WERI-Rb-1 (cell line): ENCODE measurements around the gene TRPT1.
A peak's percentile ranks its signal among the peaks of the same experiment; 100 is the strongest.

Source experiments
- DNase-seq: peaks from one replicate; pipeline ENCODE4 v3.0.0-alpha.2; 2020
- H3K27ac ChIP-seq: fragments of 250-450 bp; sonication (Bioruptor Pico); 2 replicates; pipeline ENCODE4 v1.5.1; 2020; ENCODE audit warnings: mild to moderate bottlenecking, moderate library complexity
- H3K27me3 ChIP-seq: fragments of 250-450 bp; sonication (Bioruptor Pico); 2 replicates; pipeline ENCODE4 v1.5.1; 2021; ENCODE audit warnings: mild to moderate bottlenecking, low read depth, moderate library complexity; ENCODE audit not compliant: insufficient read depth, severe bottlenecking
- H3K36me3 ChIP-seq: fragments of 250-450 bp; sonication (Bioruptor Pico); 2 replicates; pipeline ENCODE4 v1.5.1; 2020; ENCODE audit warnings: mild to moderate bottlenecking, moderate library complexity
- H3K4me3 ChIP-seq: 2 replicates; pipeline ENCODE4 v1.5.1; 2011; ENCODE audit warnings: low read depth, mild to moderate bottlenecking, control low read depth, low read length
- H3K9me3 ChIP-seq: fragments of 250-450 bp; sonication (Bioruptor Pico); 2 replicates; pipeline ENCODE4 v1.5.1; 2021; ENCODE audit warnings: mild to moderate bottlenecking, moderate library complexity; ENCODE audit not compliant: severe bottlenecking
- TF ChIP-seq, protein P1 (sequence below): IDR thresholded peaks from 2 replicates; pipeline ENCODE4 v1.5.1; 2011; ENCODE audit warnings: low read depth, mild to moderate bottlenecking, control low read depth, inconsistent platforms, low read length

The TRPT1 gene

DNA sequence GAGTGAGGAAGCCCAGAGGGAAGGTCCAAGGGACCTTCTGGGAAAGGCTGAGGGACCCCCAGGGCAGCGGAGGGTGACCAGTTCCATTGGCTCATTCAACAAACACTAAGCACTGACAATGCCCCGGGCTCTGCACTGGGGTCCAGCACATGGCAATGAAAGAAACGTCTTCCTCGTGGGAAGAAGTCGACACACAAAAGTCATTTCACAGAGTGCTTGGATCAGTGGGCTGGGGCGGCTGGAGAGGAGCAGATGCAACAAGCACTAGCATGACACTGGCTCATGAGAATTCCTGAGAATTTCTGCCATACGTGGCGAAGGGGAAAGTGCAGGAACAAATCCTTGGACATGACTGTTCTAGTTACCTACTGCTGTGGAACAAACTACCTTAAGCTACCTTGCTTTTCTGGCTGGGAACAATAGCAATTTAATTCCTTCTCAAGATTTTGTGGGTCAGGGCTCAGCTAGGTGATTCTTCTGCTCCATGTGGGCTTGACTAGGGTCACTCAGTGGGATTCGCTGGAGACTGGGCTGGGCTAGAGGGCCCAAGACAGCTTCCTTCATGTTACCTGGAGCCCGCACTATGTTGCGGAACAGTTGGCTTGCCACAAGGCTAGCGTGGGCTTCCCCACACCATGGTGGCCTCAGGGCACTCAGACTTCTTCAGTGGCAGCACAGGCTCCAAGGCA lies 46.9 kb downstream of the TRPT1 start:
- H3K27me3 ChIP-seq, result no peaks in the 10 kb centered on the region
- H3K9me3 ChIP-seq, result peaks cover 4% of the 10 kb centered on the region
- H3K36me3 ChIP-seq, result peaks cover 10% of the 10 kb centered on the region
- TF ChIP-seq, protein P1, sequence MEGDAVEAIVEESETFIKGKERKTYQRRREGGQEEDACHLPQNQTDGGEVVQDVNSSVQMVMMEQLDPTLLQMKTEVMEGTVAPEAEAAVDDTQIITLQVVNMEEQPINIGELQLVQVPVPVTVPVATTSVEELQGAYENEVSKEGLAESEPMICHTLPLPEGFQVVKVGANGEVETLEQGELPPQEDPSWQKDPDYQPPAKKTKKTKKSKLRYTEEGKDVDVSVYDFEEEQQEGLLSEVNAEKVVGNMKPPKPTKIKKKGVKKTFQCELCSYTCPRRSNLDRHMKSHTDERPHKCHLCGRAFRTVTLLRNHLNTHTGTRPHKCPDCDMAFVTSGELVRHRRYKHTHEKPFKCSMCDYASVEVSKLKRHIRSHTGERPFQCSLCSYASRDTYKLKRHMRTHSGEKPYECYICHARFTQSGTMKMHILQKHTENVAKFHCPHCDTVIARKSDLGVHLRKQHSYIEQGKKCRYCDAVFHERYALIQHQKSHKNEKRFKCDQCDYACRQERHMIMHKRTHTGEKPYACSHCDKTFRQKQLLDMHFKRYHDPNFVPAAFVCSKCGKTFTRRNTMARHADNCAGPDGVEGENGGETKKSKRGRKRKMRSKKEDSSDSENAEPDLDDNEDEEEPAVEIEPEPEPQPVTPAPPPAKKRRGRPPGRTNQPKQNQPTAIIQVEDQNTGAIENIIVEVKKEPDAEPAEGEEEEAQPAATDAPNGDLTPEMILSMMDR, result no peak
- H3K27ac ChIP-seq, result peak overlapping the region; percentile 27; the same call in 1 of the 2 replicates
- H3K4me3 ChIP-seq, result no peak overlapping the region
- no peak for DNase-seq

DNA sequence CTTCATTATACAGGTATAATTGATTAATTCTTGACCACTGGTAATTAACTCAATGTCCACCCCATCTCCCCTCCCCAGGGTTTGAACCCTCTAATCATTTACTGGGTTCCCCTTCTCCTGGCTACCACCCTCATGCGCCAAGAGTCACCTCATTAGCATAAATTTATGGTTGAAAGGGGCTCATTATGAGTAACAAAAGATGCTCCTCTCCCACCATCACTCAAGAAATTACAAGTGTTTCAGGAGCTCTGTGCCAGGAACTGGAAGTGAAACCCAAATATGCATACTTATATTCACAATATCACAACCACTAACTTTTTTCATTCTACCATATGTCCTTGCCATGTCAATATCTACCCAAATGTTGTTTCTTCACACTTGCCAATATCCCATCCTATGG lies 47.8 kb downstream of the TRPT1 start:
- H3K27me3 ChIP-seq, result no peaks in the 10 kb centered on the region
- TF ChIP-seq, protein P1, result no peak
- no peak overlapping the region for H3K27ac ChIP-seq
- no peak overlapping the region for H3K4me3 ChIP-seq
- no peak for DNase-seq
- peaks cover 9% of the 10 kb centered on the region for H3K9me3 ChIP-seq
- peaks cover 10% of the 10 kb centered on the region for H3K36me3 ChIP-seq

DNA sequence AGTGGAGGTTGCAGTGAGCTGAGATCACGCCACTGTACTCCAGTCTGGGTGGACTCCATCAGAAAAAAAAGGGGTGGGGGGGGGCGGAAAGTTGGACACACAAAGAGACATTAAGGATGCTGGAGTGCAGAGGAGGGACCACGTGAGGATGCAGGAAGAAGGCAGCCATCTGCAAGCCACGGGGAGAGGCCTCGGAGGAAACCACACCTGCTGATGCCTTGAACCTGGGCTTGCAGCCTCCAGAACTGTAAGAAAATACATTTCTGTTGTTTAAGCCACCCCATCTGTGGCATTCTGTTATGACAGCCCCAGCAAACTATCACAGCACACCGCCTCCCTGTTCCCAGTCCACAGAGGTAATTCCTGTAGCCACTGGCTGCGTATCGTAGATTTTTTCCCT lies 49.2 kb downstream of the TRPT1 start:
- peaks cover 10% of the 10 kb centered on the region for H3K36me3 ChIP-seq
- no peaks in the 10 kb centered on the region for H3K27me3 ChIP-seq
- no peak overlapping the region for H3K4me3 ChIP-seq
- H3K9me3 ChIP-seq, result peaks cover 9% of the 10 kb centered on the region
- TF ChIP-seq, protein P1, result no peak
- no peak overlapping the region for H3K27ac ChIP-seq
- no peak for DNase-seq
